ENCODE data around the gene PRDM10. TPM values are rescaled to one million over a fixed set of nuclear protein-coding genes. Genes with fewer than 3 reads are reported as not detected.

The PRDM10 gene, protein sequence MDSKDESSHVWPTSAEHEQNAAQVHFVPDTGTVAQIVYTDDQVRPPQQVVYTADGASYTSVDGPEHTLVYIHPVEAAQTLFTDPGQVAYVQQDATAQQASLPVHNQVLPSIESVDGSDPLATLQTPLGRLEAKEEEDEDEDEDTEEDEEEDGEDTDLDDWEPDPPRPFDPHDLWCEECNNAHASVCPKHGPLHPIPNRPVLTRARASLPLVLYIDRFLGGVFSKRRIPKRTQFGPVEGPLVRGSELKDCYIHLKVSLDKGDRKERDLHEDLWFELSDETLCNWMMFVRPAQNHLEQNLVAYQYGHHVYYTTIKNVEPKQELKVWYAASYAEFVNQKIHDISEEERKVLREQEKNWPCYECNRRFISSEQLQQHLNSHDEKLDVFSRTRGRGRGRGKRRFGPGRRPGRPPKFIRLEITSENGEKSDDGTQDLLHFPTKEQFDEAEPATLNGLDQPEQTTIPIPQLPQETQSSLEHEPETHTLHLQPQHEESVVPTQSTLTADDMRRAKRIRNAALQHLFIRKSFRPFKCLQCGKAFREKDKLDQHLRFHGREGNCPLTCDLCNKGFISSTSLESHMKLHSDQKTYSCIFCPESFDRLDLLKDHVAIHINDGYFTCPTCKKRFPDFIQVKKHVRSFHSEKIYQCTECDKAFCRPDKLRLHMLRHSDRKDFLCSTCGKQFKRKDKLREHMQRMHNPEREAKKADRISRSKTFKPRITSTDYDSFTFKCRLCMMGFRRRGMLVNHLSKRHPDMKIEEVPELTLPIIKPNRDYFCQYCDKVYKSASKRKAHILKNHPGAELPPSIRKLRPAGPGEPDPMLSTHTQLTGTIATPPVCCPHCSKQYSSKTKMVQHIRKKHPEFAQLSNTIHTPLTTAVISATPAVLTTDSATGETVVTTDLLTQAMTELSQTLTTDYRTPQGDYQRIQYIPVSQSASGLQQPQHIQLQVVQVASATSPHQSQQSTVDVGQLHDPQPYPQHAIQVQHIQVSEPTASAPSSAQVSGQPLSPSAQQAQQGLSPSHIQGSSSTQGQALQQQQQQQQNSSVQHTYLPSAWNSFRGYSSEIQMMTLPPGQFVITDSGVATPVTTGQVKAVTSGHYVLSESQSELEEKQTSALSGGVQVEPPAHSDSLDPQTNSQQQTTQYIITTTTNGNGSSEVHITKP
- total RNA-seq, result 10 to 100 TPM in 2 of 4 donors, 1 to 10 TPM in 2; 7.8 to 18.6 (median 9.7) TPM

DNA sequence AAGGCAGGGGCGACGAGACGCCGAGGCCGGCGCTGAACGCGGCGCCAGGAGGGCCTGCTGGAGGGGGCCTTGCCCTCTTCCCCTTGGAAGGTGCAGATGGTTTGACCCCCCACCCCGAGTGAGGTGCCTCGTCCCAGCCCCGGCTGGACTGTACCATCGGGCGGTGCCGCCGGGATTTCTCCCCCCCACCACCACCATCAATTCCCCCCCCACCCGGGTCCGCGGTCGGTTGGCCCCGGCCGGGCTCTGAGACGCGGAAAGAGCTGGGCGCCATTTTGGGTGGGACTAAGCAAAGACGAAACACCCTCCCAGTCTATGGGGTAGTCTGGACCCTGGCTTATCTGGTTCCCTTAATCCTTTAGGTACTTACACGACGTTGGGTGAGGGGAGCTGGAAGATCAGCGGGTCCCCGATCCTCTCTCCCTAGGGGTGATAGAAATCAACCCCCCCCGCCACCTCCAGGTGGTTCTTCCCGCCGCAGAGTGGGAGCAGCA, at the start of gene PRDM10:
Gene PRDM10, minus strand, starts transcription at position 484 of the 494 bp plus-strand sequence. CDS start 41,871 bp downstream, outside the sequence.
- Histone ChIP-seq H3K4me3 (replicated peaks in 1 of 3) (peak within 1 kb of the TSS; percentile 70 to 76 (median 75)), H3K27ac (peak within 1 kb of the TSS; percentile 99 to 100 (median 99)), H3K27me3 (no peaks in the 10 kb centered on the region), H3K4me1 (peaks cover 13 to 21% of the 10 kb centered on the region in 2 donors), H3K36me3 (no peaks in the 10 kb centered on the region), H3K9me3 (no peaks in the 10 kb centered on the region)
- DNase-seq, result peak; percentile 92 to 93
- peak; percentile 66 to 76 for TF ChIP-seq POLR2A (IDR thresholded peaks at IDR 0.05)
- TF ChIP-seq, protein P1, sequence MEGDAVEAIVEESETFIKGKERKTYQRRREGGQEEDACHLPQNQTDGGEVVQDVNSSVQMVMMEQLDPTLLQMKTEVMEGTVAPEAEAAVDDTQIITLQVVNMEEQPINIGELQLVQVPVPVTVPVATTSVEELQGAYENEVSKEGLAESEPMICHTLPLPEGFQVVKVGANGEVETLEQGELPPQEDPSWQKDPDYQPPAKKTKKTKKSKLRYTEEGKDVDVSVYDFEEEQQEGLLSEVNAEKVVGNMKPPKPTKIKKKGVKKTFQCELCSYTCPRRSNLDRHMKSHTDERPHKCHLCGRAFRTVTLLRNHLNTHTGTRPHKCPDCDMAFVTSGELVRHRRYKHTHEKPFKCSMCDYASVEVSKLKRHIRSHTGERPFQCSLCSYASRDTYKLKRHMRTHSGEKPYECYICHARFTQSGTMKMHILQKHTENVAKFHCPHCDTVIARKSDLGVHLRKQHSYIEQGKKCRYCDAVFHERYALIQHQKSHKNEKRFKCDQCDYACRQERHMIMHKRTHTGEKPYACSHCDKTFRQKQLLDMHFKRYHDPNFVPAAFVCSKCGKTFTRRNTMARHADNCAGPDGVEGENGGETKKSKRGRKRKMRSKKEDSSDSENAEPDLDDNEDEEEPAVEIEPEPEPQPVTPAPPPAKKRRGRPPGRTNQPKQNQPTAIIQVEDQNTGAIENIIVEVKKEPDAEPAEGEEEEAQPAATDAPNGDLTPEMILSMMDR (IDR thresholded peaks at IDR 0.05), result peak in 1 of 6 experiments; percentile 11
- WGBS, 2 donors, result 0 to 1% methylated on average over 8 to 25 of the region's 33 CpGs
- intact Hi-C loops (cut with DNase I), result loop anchor here (5.0 kb wide), 1 partner anchor 65 kb away; the partner anchor contains the start of gene APLP2

DNA sequence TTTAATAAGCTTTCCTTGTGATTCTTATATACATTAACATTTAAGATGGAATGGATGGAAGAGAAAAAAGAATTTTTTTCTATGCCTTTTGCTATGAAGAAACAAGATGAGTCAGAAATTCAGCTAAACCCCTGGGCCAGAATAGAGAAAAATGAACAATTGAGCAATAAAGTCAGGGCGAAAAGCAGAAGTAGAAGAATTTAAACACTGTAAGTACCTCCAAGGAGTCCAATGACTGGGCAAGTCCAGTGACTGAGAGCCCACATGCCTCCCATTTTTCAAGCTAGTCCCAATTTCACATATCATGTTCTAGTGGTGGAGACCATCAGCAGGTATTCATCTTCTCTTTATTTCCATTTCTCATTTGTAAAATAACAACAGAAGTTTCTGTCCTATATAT, 48.4 kb upstream of the PRDM10 start:
- 80 to 88% methylated on average over 1 of the region's 1 CpG for WGBS, 2 donors
- TF ChIP-seq, protein P1 (IDR thresholded peaks at IDR 0.05), result no peak
- TF ChIP-seq POLR2A (IDR thresholded peaks at IDR 0.05), result no peak
- intact Hi-C loops (cut with DNase I), result no loop called here
- Histone ChIP-seq H3K9me3 (no peaks in the 10 kb centered on the region), H3K36me3 (no peaks in the 10 kb centered on the region), H3K27ac (no peak overlapping the region), H3K27me3 (no peaks in the 10 kb centered on the region), H3K4me1 (peaks cover 4 to 6% of the 10 kb centered on the region in 2 donors), H3K4me3 (replicated peaks in 1 of 3) (no peak overlapping the region)
- no peak for DNase-seq

DNA sequence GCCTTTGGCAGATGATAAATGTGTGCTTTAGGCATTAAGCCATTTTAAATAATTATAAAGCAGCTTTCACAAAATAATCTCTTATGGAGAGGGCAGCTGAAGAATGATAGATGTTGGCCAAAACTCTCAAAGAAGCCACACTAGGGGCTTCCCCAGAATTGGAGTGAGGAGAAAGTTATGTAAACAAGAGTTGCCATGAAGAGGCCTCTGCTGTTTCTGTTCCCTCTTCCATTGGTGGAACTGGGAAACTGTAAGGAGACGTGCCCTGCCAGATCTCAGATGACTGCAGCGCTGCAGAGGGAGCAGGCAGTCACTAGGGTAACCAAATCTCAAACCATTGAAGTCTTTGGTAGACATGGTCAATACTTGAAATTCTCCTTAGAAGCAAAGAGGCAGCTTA, 47.6 kb upstream of the PRDM10 start:
- Histone ChIP-seq H3K27ac (no peak overlapping the region), H3K4me3 (replicated peaks in 1 of 3) (no peak overlapping the region), H3K9me3 (no peaks in the 10 kb centered on the region), H3K4me1 (peaks cover 4 to 6% of the 10 kb centered on the region in 2 donors), H3K36me3 (no peaks in the 10 kb centered on the region), H3K27me3 (no peaks in the 10 kb centered on the region)
- peak; percentile 41 to 44 for DNase-seq
- TF ChIP-seq POLR2A (IDR thresholded peaks at IDR 0.05), result no peak
- TF ChIP-seq, protein P1 (IDR thresholded peaks at IDR 0.05), result no peak
- WGBS, 2 donors, result 4 to 22% methylated on average over 2 of the region's 2 CpGs
- intact Hi-C loops (cut with DNase I), result no loop called here

DNA sequence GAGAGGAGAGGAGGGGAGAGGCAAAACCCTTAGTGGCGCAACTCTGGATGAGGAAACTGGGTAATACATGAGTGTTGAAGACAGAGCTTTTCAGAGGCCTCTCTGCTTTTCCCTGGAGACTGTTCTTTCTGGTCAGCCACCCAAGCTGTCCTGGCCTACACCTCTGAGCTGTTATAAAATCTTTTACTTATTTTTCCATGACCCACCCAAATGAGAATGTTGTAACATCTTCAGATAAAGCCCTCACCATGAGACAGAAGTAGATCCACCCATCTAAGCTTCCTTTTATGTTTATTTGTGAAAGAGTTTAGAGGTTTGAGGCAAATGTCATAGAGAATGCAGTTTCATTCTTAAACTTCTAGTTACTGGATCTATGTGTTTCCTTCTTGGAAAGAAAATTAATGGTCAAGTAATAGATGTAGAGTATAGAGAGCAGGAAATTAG, 46.7 kb upstream of the PRDM10 start:
- Histone ChIP-seq H3K9me3 (no peaks in the 10 kb centered on the region), H3K4me3 (replicated peaks in 1 of 3) (no peak overlapping the region), H3K27ac (no peak overlapping the region), H3K4me1 (peaks cover 4 to 6% of the 10 kb centered on the region in 2 donors), H3K27me3 (no peaks in the 10 kb centered on the region), H3K36me3 (no peaks in the 10 kb centered on the region)
- TF ChIP-seq, protein P1 (IDR thresholded peaks at IDR 0.05), result no peak
- TF ChIP-seq POLR2A (IDR thresholded peaks at IDR 0.05), result no peak
- WGBS, 2 donors, result 88 to 95% methylated on average over 1 of the region's 1 CpG
- intact Hi-C loops (cut with DNase I), result no loop called here
- DNase-seq, result no peak
